HCT116 (cell line): ENCODE measurements around the gene PRMT9.
A peak's percentile ranks its signal among the peaks of the same experiment; 100 is the strongest.

ENCODE experiments used
- CBX3 ChIP-seq: IDR thresholded peaks from 2 replicates; pipeline ENCODE4 v1.6.1; 2012; ENCODE audit warnings: low read depth
- CEBPB ChIP-seq: IDR thresholded peaks from 2 replicates; pipeline ENCODE4 v1.6.1; 2012; ENCODE audit warnings: low read depth
- CTCF ChIP-seq, 3 experiments: fragments of 200-600 bp in 1 of 3; sonication (generic) in 1 of 3; IDR thresholded peaks in 2 of 3; conservative IDR thresholded peaks in 1 of 3; 2 replicates each; pipeline ENCODE4 v1.5.1; 2012 to 2017; ENCODE audit warnings: low read depth in 2 of 3, low read length in 2 of 3, antibody characterized with exemption in 1 of 3, borderline replicate concordance in 1 of 3, control low read depth in 1 of 3, mild to moderate bottlenecking in 1 of 3, mixed read lengths in 1 of 3, mixed run types in 1 of 3, moderate library complexity in 1 of 3; ENCODE audit not compliant: insufficient read depth in 1 of 3
- EZH2 ChIP-seq: fragments of 200-600 bp; sonication (generic); IDR thresholded peaks from 2 replicates; pipeline ENCODE4 v1.6.1; 2017; ENCODE audit warnings: antibody characterized with exemption, mixed run types
- EZH2phosphoT487 ChIP-seq: fragments of 200-600 bp; IDR thresholded peaks from 2 replicates; pipeline ENCODE4 v1.6.1; 2018; ENCODE audit warnings: antibody characterized with exemption, borderline replicate concordance
- POLR2A ChIP-seq: IDR thresholded peaks from 2 replicates; pipeline ENCODE4 v1.7.0; 2011; ENCODE audit warnings: borderline replicate concordance; ENCODE audit not compliant: insufficient read depth, insufficient read length; ENCODE audit errors: extremely low read depth
- POLR2AphosphoS5 ChIP-seq: IDR thresholded peaks from 2 replicates; pipeline ENCODE4 v1.6.1; 2011; ENCODE audit warnings: mild to moderate bottlenecking, low read depth, low read length, moderate library complexity
- RAD21 ChIP-seq: IDR thresholded peaks from 2 replicates; pipeline ENCODE4 v1.6.1; 2012; ENCODE audit warnings: low read depth, mild to moderate bottlenecking
- SP1 ChIP-seq: IDR thresholded peaks from 2 replicates; pipeline ENCODE4 v1.6.1; 2012; ENCODE audit warnings: low read depth
- SRF ChIP-seq: IDR thresholded peaks from 2 replicates; pipeline ENCODE4 v1.6.1; 2012; ENCODE audit warnings: low read depth
- YY1 ChIP-seq: IDR thresholded peaks from 2 replicates; pipeline ENCODE4 v1.6.1; 2011; ENCODE audit warnings: low read length, low read depth, moderate library complexity, mild to moderate bottlenecking; ENCODE audit not compliant: insufficient replicate concordance; ENCODE audit errors: extremely low read depth

GRCh38 chr4:147707892-147708672, 24.1 kb upstream of the PRMT9 start:
- no peak for TF ChIP-seq CEBPB
- TF ChIP-seq RAD21 = peak; percentile 93
- no peak for TF ChIP-seq POLR2AphosphoS5
- TF ChIP-seq EZH2 = no peak
- peak; percentile 80 to 98 (median 97) for TF ChIP-seq CTCF (IDR thresholded peaks at IDR 0.05 in 2 of 3, conservative IDR thresholded peaks at IDR 0.05 in 1 of 3; ENCODE audit: borderline replicate concordance in 1 of 3, insufficient read depth in 1 of 3, low read depth in 2 of 3, low read length in 2 of 3)
- TF ChIP-seq SRF = no peak
- no peak for TF ChIP-seq EZH2phosphoT487
- no peak for TF ChIP-seq POLR2A
- peak; percentile 70 for TF ChIP-seq YY1
- no peak for TF ChIP-seq CBX3
- no peak for TF ChIP-seq SP1
